ENCODE results near the gene DLX3.
A peak's percentile ranks its signal among the peaks of the same experiment; 100 is the strongest.

The DLX3 gene

DNA sequence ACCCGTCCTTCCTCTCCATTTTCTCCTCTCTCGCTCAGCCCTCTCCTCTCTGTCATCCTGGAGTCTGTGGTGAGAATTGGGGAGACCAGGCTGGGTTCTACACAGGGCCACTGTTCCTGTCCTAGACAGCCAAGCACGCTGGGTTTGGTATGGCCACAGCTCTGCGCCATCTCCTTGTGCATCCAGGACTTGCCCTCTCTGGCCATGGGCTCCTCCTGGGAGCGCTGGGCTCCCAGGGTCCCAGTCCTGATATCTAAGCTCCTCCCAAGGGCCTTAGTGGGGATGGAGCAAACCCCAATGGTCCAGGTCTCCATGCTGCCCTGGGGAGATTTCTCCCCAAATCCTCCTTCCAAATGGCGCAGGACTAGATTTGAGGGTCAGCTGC, 33.7 kb upstream of the DLX3 start:
- DNase-seq (ENCODE audit: low read depth): no peak
- H3K4me3 ChIP-seq (ENCODE audit: low read depth, low read length): no peak overlapping the region
- TF ChIP-seq CTCF (conservative IDR thresholded peaks at IDR 0.05; ENCODE audit: low read depth, low read length): no peak

- peak; percentile 46 for DNase-seq (ENCODE audit: low read depth)
- no peak for TF ChIP-seq CTCF (conservative IDR thresholded peaks at IDR 0.05; ENCODE audit: low read depth, low read length)
- no peak overlapping the region for H3K4me3 ChIP-seq (ENCODE audit: low read depth, low read length)
Observed at GRCh38 chr17:50027881-50028735, 33.1 kb upstream of the DLX3 start.

DNA sequence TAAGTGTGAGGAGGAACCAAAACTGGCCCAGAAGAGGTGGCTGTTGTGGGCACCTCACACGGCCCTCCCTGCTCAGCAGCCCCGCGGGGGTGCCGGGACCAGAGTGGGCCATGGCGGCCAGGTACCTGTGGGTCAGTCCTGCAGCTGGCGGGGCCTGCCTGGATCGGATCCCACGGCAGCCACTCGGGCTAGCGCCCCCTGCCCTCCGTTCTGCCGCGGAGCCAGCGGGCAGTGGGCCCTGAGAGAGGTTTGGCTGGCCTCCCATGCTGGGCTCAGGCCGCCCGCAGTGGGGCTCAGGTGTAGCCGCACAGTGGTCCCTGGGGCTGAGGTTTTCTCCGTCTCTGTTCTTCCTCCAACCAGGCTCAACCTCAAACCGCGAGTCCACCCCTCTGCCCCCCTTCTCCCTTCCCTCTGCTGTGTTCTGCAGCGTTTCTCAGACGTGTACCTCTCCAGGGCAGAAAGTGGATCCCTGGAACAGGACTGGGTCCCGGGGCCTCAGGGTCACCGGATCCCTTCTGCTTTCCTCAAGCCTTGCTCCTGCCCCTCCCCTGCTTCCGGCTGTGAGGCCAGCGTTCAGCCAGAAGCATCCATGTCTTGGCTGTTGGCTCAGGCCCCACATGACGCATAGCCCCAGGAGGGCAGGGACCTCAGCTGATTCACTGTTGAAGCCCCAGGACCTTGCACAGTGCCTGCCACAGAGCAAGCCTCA, 32.3 kb upstream of the DLX3 start:
- DNase-seq (ENCODE audit: low read depth): peak; percentile 93
- no peak for TF ChIP-seq CTCF (conservative IDR thresholded peaks at IDR 0.05; ENCODE audit: low read depth, low read length)
- peak overlapping the region; percentile 26 for H3K4me3 ChIP-seq (ENCODE audit: low read depth, low read length)

GRCh38 chr17:50026837-50027171, 31.8 kb upstream of the DLX3 start:
- no peak overlapping the region for H3K4me3 ChIP-seq (ENCODE audit: low read depth, low read length)
- TF ChIP-seq CTCF (conservative IDR thresholded peaks at IDR 0.05; ENCODE audit: low read depth, low read length): peak; percentile 93
- DNase-seq (ENCODE audit: low read depth): peak; percentile 90

- no peak overlapping the region for H3K4me3 ChIP-seq (ENCODE audit: low read depth, low read length)
- no peak for DNase-seq (ENCODE audit: low read depth)
- no peak for TF ChIP-seq CTCF (conservative IDR thresholded peaks at IDR 0.05; ENCODE audit: low read depth, low read length)
Observed at GRCh38 chr17:50026046-50026675, 31.1 kb upstream of the DLX3 start.

GRCh38 chr17:50024808-50025207, 29.8 kb upstream of the DLX3 start:
- DNase-seq (ENCODE audit: low read depth): no peak
- no peak overlapping the region for H3K4me3 ChIP-seq (ENCODE audit: low read depth, low read length)
- TF ChIP-seq CTCF (conservative IDR thresholded peaks at IDR 0.05; ENCODE audit: low read depth, low read length): no peak
